Measurements from ENCODE around the gene XYLT1.

XYLT1 gene

GRCh38 chr16:17366299-17366961 is 104.3 kb downstream of the XYLT1 start:
- TF ChIP-seq CTCF (IDR thresholded peaks at IDR 0.05; ENCODE audit: borderline replicate concordance, control extremely low read depth, extremely low read depth, insufficient read depth, missing control alignments): no peak
- in situ Hi-C loops (cut with MboI; ENCODE audit: low sequenced_read_pairs, unreplicated experiment): no loop called here

GRCh38 chr16:17365591-17366298 is 105.0 kb downstream of the XYLT1 start:
- in situ Hi-C loops (cut with MboI; ENCODE audit: low sequenced_read_pairs, unreplicated experiment): no loop called here
- TF ChIP-seq CTCF (IDR thresholded peaks at IDR 0.05; ENCODE audit: borderline replicate concordance, control extremely low read depth, extremely low read depth, insufficient read depth, missing control alignments): no peak
- no peak for DNase-seq (ENCODE audit: low spot score)

More at GRCh38 chr16:17366299-17366961, 104.3 kb downstream of the XYLT1 start:
- DNase-seq (ENCODE audit: low spot score): no peak

GRCh38 chr16:17365211-17365541 is 105.6 kb downstream of the XYLT1 start:
- no peak for TF ChIP-seq CTCF (IDR thresholded peaks at IDR 0.05; ENCODE audit: borderline replicate concordance, control extremely low read depth, extremely low read depth, insufficient read depth, missing control alignments)
- no peak for DNase-seq (ENCODE audit: low spot score)
- in situ Hi-C loops (cut with MboI; ENCODE audit: low sequenced_read_pairs, unreplicated experiment): no loop called here

- DNase-seq (ENCODE audit: low spot score): no peak
- TF ChIP-seq CTCF (IDR thresholded peaks at IDR 0.05; ENCODE audit: borderline replicate concordance, control extremely low read depth, extremely low read depth, insufficient read depth, missing control alignments): no peak
- in situ Hi-C loops (cut with MboI; ENCODE audit: low sequenced_read_pairs, unreplicated experiment): no loop called here
Observed at GRCh38 chr16:17364319-17365210, 106.2 kb downstream of the XYLT1 start.

GRCh38 chr16:17362946-17363345 is 107.8 kb downstream of the XYLT1 start:
- no peak for DNase-seq (ENCODE audit: low spot score)
- in situ Hi-C loops (cut with MboI; ENCODE audit: low sequenced_read_pairs, unreplicated experiment): no loop called here
- no peak for TF ChIP-seq CTCF (IDR thresholded peaks at IDR 0.05; ENCODE audit: borderline replicate concordance, control extremely low read depth, extremely low read depth, insufficient read depth, missing control alignments)

- DNase-seq (ENCODE audit: low spot score): no peak
- TF ChIP-seq CTCF (IDR thresholded peaks at IDR 0.05; ENCODE audit: borderline replicate concordance, control extremely low read depth, extremely low read depth, insufficient read depth, missing control alignments): no peak
- in situ Hi-C loops (cut with MboI; ENCODE audit: low sequenced_read_pairs, unreplicated experiment): no loop called here
Observed at GRCh38 chr16:17362183-17362582, 108.6 kb downstream of the XYLT1 start.
